Measurements from ENCODE around the gene DYNC1I2.
"Not testable (repeated sequence)": the region's sequence is repeated elsewhere in the genome, so short reads cannot be mapped to it uniquely, and the experiment has no call there.

The DYNC1I2 gene

GRCh38 chr2:171754254-171754939 is 67.1 kb downstream of the DYNC1I2 start:
- Histone ChIP-seq H3K27ac (no peak overlapping the region), H3K4me2 (no peak overlapping the region), H3K9me3 (replicated peaks in 1 of 11) (peaks cover 0 to 33% (median 6%) of the 10 kb centered on the region in 11 experiments; a peak in 10 of 22 replicates), H3K4me3 (no peak overlapping the region), H3K4me1 (no peaks in the 10 kb centered on the region), H3K27me3 (no peaks in the 10 kb centered on the region), H3K36me3 (peaks cover 46 to 71% (median 60%) of the 10 kb centered on the region in 11 experiments), H4K20me1 (no peaks in the 10 kb centered on the region), H3K9ac (no peak overlapping the region)
- TF ChIP-seq Cebpa-rat (IDR thresholded peaks at IDR 0.05) = no peak

- not testable (repeated sequence) for H3K27ac ChIP-seq, H3K9ac ChIP-seq, H3K27me3 ChIP-seq, H3K4me3 ChIP-seq, H3K4me2 ChIP-seq, H3K4me1 ChIP-seq, H4K20me1 ChIP-seq
- Histone ChIP-seq H3K36me3 (peaks cover 30 to 71% (median 45%) of the 10 kb centered on the region in 11 experiments), H3K9me3 (replicated peaks in 1 of 11) (peaks cover 0 to 33% (median 6%) of the 10 kb centered on the region in 11 experiments; a peak in 11 of 22 replicates)
Measured at GRCh38 chr2:171758762-171759161, 71.5 kb downstream of the DYNC1I2 start.

GRCh38 chr2:171761176-171761575 is 73.9 kb downstream of the DYNC1I2 start:
- H3K9me3 ChIP-seq (replicated peaks in 1 of 11) = peaks cover 0 to 13% (median 3%) of the 10 kb centered on the region in 11 experiments; a peak in 3 of 22 replicates
- H3K36me3 ChIP-seq = peaks cover 25 to 66% (median 37%) of the 10 kb centered on the region in 11 experiments
- not testable (repeated sequence) for H3K27me3 ChIP-seq, H4K20me1 ChIP-seq, H3K27ac ChIP-seq, H3K9ac ChIP-seq, H3K4me2 ChIP-seq, H3K4me1 ChIP-seq, H3K4me3 ChIP-seq

GRCh38 chr2:171762879-171763573 is 75.8 kb downstream of the DYNC1I2 start:
- peaks cover 25 to 67% (median 36%) of the 10 kb centered on the region in 11 experiments for H3K36me3 ChIP-seq
- H3K4me2 ChIP-seq = no peak overlapping the region
- H3K27me3 ChIP-seq = no peaks in the 10 kb centered on the region
- H3K9me3 ChIP-seq (replicated peaks in 1 of 11) = peaks cover 0 to 9% (median 3%) of the 10 kb centered on the region in 11 experiments; a peak in 3 of 22 replicates
- no peak overlapping the region for H3K27ac ChIP-seq
- TF ChIP-seq Cebpa-rat (IDR thresholded peaks at IDR 0.05) = no peak
- H3K9ac ChIP-seq = no peak overlapping the region
- H3K4me1 ChIP-seq = peaks cover 0 to 5% (median 0%) of the 10 kb centered on the region in 10 experiments; a peak in 3 of 20 replicates
- no peak overlapping the region for H3K4me3 ChIP-seq
- no peaks in the 10 kb centered on the region for H4K20me1 ChIP-seq

- H3K9ac ChIP-seq = no peak overlapping the region
Measured at GRCh38 chr2:171763602-171764001, 76.3 kb downstream of the DYNC1I2 start.

GRCh38 chr2:171771463-171771862 is 84.2 kb downstream of the DYNC1I2 start:
- no peaks in the 10 kb centered on the region for H3K27me3 ChIP-seq

More at GRCh38 chr2:171763602-171764001, 76.3 kb downstream of the DYNC1I2 start:
- Histone ChIP-seq H3K9me3 (replicated peaks in 1 of 11) (peaks cover 0 to 9% (median under 1%) of the 10 kb centered on the region in 11 experiments; a peak in 3 of 22 replicates), H4K20me1 (no peaks in the 10 kb centered on the region), H3K27ac (no peak overlapping the region), H3K4me1 (peaks cover 0 to 5% (median 0%) of the 10 kb centered on the region in 10 experiments; a peak in 3 of 20 replicates), H3K36me3 (peaks cover 24 to 61% (median 33%) of the 10 kb centered on the region in 11 experiments), H3K4me2 (no peak overlapping the region), H3K27me3 (no peaks in the 10 kb centered on the region), H3K4me3 (no peak overlapping the region)
- no peak for TF ChIP-seq Cebpa-rat (IDR thresholded peaks at IDR 0.05)

GRCh38 chr2:171772373-171772772 is 85.1 kb downstream of the DYNC1I2 start:
- Histone ChIP-seq H3K36me3 (peaks cover 0 to 10% (median 4%) of the 10 kb centered on the region in 11 experiments; a peak in 7 of 22 replicates), H3K4me2 (no peak overlapping the region), H3K27me3 (no peaks in the 10 kb centered on the region), H3K9me3 (replicated peaks in 1 of 11) (peaks cover 43 to 58% (median 50%) of the 10 kb centered on the region in 11 experiments), H3K4me3 (no peak overlapping the region), H3K4me1 (no peaks in the 10 kb centered on the region), H3K27ac (no peak overlapping the region), H3K9ac (no peak overlapping the region), H4K20me1 (no peaks in the 10 kb centered on the region)
- no peak for TF ChIP-seq Cebpa-rat (IDR thresholded peaks at IDR 0.05)

More at GRCh38 chr2:171771463-171771862, 84.2 kb downstream of the DYNC1I2 start:
- no peak for TF ChIP-seq Cebpa-rat (IDR thresholded peaks at IDR 0.05)
- no peak overlapping the region for H3K4me3 ChIP-seq
- no peaks in the 10 kb centered on the region for H3K4me1 ChIP-seq
- H3K4me2 ChIP-seq = no peak overlapping the region
- peaks cover 0 to 7% (median 4%) of the 10 kb centered on the region in 11 experiments; a peak in 5 of 22 replicates for H3K36me3 ChIP-seq
- H3K9me3 ChIP-seq (replicated peaks in 1 of 11) = peaks cover 38 to 50% (median 44%) of the 10 kb centered on the region in 11 experiments
- no peak overlapping the region for H3K9ac ChIP-seq
- no peaks in the 10 kb centered on the region for H4K20me1 ChIP-seq
- no peak overlapping the region for H3K27ac ChIP-seq

GRCh38 chr2:171774581-171774980 is 87.3 kb downstream of the DYNC1I2 start:
- Histone ChIP-seq H3K36me3 (peaks cover 0 to 23% (median 6%) of the 10 kb centered on the region in 11 experiments; a peak in 10 of 22 replicates), H3K9me3 (replicated peaks in 1 of 11) (peaks cover 53 to 72% (median 62%) of the 10 kb centered on the region in 11 experiments)
- H4K20me1 ChIP-seq, H3K27me3 ChIP-seq, H3K27ac ChIP-seq, H3K4me2 ChIP-seq, H3K9ac ChIP-seq, H3K4me3 ChIP-seq, H3K4me1 ChIP-seq: not testable (repeated sequence)

- H4K20me1 ChIP-seq = no peaks in the 10 kb centered on the region
- no peak overlapping the region for H3K4me2 ChIP-seq
- no peak overlapping the region for H3K9ac ChIP-seq
- no peaks in the 10 kb centered on the region for H3K27me3 ChIP-seq
- TF ChIP-seq Cebpa-rat (IDR thresholded peaks at IDR 0.05) = no peak
- H3K9me3 ChIP-seq (replicated peaks in 1 of 11) = peaks cover 35 to 50% (median 43%) of the 10 kb centered on the region in 11 experiments
- no peak overlapping the region for H3K4me3 ChIP-seq
- no peak overlapping the region for H3K27ac ChIP-seq
- H3K4me1 ChIP-seq = no peaks in the 10 kb centered on the region
- H3K36me3 ChIP-seq = peaks cover 6 to 40% (median 15%) of the 10 kb centered on the region in 11 experiments; a peak in 20 of 22 replicates
Measured at GRCh38 chr2:171778515-171778914, 91.2 kb downstream of the DYNC1I2 start.

Data from BLaER1 treated with 17β-estradiol and CSF1 and Interleukin-3, amounts not matched to agents 10 nM and 100 nM (cell line).